HepG2 (cell line): ENCODE results near the gene SPHK2. TPM values are rescaled to one million over a fixed set of nuclear protein-coding genes. Genes with fewer than 3 reads are reported as not detected.

Experiments
- DMAP1 ChIP-seq: IDR thresholded peaks from 2 replicates; pipeline ENCODE4 v1.6.1; 2016
- ETV5 ChIP-seq: IDR thresholded peaks from 2 replicates; pipeline ENCODE4 v1.6.1; 2018; ENCODE audit warnings: missing biosample characterization, missing genetic modification reagents, inconsistent platforms, borderline replicate concordance
- FOXO1 ChIP-seq: sonication (generic); formaldehyde crosslinking; IDR thresholded peaks from 2 replicates; pipeline ENCODE4 v1.4.0; 2020; ENCODE audit warnings: missing genetic modification reagents
- PCBP1 ChIP-seq: fragments of 200-400 bp; formaldehyde crosslinking; IDR thresholded peaks from 2 replicates; pipeline ENCODE4 v1.6.1; 2017; ENCODE audit warnings: mild to moderate bottlenecking, low read depth, low read length, borderline replicate concordance
- SOX13 ChIP-seq, 3 experiments: fragments of 450-650 bp in 1 of 3; sonication (generic) in 1 of 3; formaldehyde crosslinking in 1 of 3; IDR thresholded peaks in 2 of 3; conservative IDR thresholded peaks in 1 of 3; 2 replicates each; pipeline versions ENCODE4 v1.5.0 to v1.6.1; 2016 to 2020; ENCODE audit warnings: antibody characterized with exemption in 1 of 3, mild to moderate bottlenecking in 1 of 3, missing compliant biosample characterization in 1 of 3, missing genetic modification reagents in 1 of 3, moderate library complexity in 1 of 3
- ZFP90 ChIP-seq: sonication (generic); formaldehyde crosslinking; IDR thresholded peaks from 2 replicates; pipeline ENCODE4 v1.8.0; 2022; ENCODE audit warnings: missing genetic modification reagents, mild to moderate bottlenecking, inconsistent platforms, borderline replicate concordance
- ZNF12 ChIP-seq: sonication (generic); formaldehyde crosslinking; IDR thresholded peaks from 2 replicates; pipeline ENCODE4 v1.5.0; 2020; ENCODE audit warnings: missing genetic modification reagents
- ZNF501 ChIP-seq: sonication (generic); formaldehyde crosslinking; IDR thresholded peaks from 2 replicates; pipeline ENCODE4 v1.5.1; 2020; ENCODE audit warnings: mild to moderate bottlenecking, moderate library complexity, missing genetic modification reagents
- ZNF607 ChIP-seq: sonication (generic); formaldehyde crosslinking; IDR thresholded peaks from 2 replicates; pipeline ENCODE4 v1.5.1; 2020; ENCODE audit warnings: missing genetic modification reagents, mild to moderate bottlenecking, borderline replicate concordance
- polyA plus RNA-seq, 8 experiments: library from polyadenylated mRNA; depleted of rRNA in 3 of 8; stranded (reverse) in 7 of 8; unstranded in 1 of 8; fragments of >200 nt; fragmentation: Illumina TruSeq in 4 of 8; extraction: Trizol in 4 of 8; gene quantifications; 2 replicates each; pipeline versions ENCODE4 v1.2.1 to v1.2.3, GENCODE V29; 2011 to 2016; ENCODE audit warnings: low read depth in 4 of 8, missing spikeins in 1 of 8, mixed read lengths in 1 of 8; ENCODE audit not compliant: insufficient read depth in 1 of 8
- total RNA-seq, 5 experiments: library from RNA; depleted of rRNA; stranded (reverse); fragments of >200 nt; fragmentation: Illumina TruSeq; extraction: Trizol; gene quantifications; 2 replicates each; pipeline ENCODE4 v1.2.3, GENCODE V29; 2016; ENCODE audit warnings: low read depth in 1 of 5
- TF ChIP-seq, protein P1 (sequence below): sonication (generic); formaldehyde crosslinking; IDR thresholded peaks from 2 replicates; pipeline ENCODE4 v1.5.0; 2020; ENCODE audit warnings: mild to moderate bottlenecking, missing genetic modification reagents
- TF ChIP-seq, protein P2 (sequence below), 2 experiments: sonication (generic) in 1 of 2; formaldehyde crosslinking in 1 of 2; IDR thresholded peaks; 2 replicates each; pipeline versions ENCODE4 v1.4.0 to v1.6.1; 2016 to 2020; ENCODE audit warnings: borderline replicate concordance in 1 of 2, low read depth in 1 of 2, mild to moderate bottlenecking in 1 of 2, missing genetic modification reagents in 1 of 2
- TF ChIP-seq, protein P3 (sequence below): IDR thresholded peaks from 2 replicates; pipeline ENCODE4 v1.6.1; 2016; ENCODE audit warnings: low read depth, missing genetic modification reagents, missing compliant biosample characterization
- TF ChIP-seq, protein P4 (sequence below): sonication (generic); formaldehyde crosslinking; IDR thresholded peaks from 2 replicates; pipeline ENCODE4 v1.4.0; 2020; ENCODE audit warnings: missing genetic modification reagents, low read depth, mild to moderate bottlenecking, borderline replicate concordance

Gene SPHK2
- total and polyA plus RNA-seq, 2 of the 13 experiments (the other 11 are each of a cell fraction or from before 2014, with no cell fraction given) = 2.9 to 14.4 TPM

DNA sequence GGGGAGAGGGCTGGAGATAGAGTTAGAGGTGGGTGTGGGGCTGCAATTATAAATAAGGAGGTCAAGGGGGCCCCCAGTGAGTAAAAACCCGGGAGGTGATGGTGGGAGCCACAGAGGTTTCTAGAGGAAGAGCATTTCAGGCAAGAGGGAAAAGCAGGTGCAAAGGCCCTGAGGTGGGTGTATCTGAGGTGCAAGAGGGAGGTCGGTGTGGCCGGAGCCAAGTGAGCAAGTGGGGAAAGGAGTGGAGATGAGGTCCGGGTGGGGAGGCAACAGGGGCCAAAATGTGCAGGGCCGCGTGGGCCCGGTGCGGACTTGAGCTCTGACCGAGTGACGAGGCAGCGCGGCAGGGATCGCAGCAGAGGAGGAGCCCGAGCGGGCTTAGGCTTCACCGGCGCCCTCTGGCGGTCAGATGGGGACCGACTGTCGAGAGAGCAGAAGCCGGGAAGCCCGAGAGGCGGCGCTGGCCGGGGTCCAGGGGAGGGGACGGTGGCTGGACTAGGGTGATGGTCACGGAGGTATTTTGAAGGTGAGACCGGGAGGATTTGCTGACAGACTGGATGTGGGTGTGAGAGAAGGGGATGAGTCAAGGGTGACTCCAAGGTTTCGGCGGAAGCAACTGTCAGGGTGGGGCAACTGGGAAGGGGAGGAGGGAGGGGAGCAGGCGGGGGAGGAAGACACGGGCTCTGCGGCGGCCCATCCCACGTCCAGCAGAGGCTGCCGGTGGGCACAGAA lies 30.5 kb upstream of the SPHK2 start (continued):
- TF ChIP-seq, protein P1, sequence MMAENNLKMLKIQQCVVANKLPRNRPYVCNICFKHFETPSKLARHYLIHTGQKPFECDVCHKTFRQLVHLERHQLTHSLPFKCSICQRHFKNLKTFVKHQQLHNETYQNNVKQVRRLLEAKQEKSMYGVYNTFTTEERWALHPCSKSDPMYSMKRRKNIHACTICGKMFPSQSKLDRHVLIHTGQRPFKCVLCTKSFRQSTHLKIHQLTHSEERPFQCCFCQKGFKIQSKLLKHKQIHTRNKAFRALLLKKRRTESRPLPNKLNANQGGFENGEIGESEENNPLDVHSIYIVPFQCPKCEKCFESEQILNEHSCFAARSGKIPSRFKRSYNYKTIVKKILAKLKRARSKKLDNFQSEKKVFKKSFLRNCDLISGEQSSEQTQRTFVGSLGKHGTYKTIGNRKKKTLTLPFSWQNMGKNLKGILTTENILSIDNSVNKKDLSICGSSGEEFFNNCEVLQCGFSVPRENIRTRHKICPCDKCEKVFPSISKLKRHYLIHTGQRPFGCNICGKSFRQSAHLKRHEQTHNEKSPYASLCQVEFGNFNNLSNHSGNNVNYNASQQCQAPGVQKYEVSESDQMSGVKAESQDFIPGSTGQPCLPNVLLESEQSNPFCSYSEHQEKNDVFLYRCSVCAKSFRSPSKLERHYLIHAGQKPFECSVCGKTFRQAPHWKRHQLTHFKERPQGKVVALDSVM (CRISPR knock-in tag) = 0 out of 2 replicates have a peak, but pooled peaks have one; percentile 11
- TF ChIP-seq, protein P2, sequence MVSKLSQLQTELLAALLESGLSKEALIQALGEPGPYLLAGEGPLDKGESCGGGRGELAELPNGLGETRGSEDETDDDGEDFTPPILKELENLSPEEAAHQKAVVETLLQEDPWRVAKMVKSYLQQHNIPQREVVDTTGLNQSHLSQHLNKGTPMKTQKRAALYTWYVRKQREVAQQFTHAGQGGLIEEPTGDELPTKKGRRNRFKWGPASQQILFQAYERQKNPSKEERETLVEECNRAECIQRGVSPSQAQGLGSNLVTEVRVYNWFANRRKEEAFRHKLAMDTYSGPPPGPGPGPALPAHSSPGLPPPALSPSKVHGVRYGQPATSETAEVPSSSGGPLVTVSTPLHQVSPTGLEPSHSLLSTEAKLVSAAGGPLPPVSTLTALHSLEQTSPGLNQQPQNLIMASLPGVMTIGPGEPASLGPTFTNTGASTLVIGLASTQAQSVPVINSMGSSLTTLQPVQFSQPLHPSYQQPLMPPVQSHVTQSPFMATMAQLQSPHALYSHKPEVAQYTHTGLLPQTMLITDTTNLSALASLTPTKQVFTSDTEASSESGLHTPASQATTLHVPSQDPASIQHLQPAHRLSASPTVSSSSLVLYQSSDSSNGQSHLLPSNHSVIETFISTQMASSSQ (IDR thresholded peaks at IDR 0.05; ENCODE audit: low read depth) = no peak
- TF ChIP-seq, protein P2 (CRISPR knock-in tag; IDR thresholded peaks at IDR 0.05; ENCODE audit: borderline replicate concordance) = no peak
- TF ChIP-seq ZNF501 (CRISPR knock-in tag) = 0 out of 2 replicates have a peak, but pooled peaks have one; percentile 27
- peak; percentile 79; the same call in 1 of the 2 replicates for TF ChIP-seq PCBP1
- TF ChIP-seq FOXO1 (CRISPR knock-in tag) = 0 out of 2 replicates have a peak, but pooled peaks have one; percentile 10
- TF ChIP-seq, protein P3, sequence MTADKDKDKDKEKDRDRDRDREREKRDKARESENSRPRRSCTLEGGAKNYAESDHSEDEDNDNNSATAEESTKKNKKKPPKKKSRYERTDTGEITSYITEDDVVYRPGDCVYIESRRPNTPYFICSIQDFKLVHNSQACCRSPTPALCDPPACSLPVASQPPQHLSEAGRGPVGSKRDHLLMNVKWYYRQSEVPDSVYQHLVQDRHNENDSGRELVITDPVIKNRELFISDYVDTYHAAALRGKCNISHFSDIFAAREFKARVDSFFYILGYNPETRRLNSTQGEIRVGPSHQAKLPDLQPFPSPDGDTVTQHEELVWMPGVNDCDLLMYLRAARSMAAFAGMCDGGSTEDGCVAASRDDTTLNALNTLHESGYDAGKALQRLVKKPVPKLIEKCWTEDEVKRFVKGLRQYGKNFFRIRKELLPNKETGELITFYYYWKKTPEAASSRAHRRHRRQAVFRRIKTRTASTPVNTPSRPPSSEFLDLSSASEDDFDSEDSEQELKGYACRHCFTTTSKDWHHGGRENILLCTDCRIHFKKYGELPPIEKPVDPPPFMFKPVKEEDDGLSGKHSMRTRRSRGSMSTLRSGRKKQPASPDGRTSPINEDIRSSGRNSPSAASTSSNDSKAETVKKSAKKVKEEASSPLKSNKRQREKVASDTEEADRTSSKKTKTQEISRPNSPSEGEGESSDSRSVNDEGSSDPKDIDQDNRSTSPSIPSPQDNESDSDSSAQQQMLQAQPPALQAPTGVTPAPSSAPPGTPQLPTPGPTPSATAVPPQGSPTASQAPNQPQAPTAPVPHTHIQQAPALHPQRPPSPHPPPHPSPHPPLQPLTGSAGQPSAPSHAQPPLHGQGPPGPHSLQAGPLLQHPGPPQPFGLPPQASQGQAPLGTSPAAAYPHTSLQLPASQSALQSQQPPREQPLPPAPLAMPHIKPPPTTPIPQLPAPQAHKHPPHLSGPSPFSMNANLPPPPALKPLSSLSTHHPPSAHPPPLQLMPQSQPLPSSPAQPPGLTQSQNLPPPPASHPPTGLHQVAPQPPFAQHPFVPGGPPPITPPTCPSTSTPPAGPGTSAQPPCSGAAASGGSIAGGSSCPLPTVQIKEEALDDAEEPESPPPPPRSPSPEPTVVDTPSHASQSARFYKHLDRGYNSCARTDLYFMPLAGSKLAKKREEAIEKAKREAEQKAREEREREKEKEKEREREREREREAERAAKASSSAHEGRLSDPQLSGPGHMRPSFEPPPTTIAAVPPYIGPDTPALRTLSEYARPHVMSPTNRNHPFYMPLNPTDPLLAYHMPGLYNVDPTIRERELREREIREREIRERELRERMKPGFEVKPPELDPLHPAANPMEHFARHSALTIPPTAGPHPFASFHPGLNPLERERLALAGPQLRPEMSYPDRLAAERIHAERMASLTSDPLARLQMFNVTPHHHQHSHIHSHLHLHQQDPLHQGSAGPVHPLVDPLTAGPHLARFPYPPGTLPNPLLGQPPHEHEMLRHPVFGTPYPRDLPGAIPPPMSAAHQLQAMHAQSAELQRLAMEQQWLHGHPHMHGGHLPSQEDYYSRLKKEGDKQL (CRISPR knock-in tag) = no peak
- 0 out of 2 replicates have a peak, but pooled peaks have one; percentile 18 for TF ChIP-seq DMAP1
- TF ChIP-seq, protein P4, sequence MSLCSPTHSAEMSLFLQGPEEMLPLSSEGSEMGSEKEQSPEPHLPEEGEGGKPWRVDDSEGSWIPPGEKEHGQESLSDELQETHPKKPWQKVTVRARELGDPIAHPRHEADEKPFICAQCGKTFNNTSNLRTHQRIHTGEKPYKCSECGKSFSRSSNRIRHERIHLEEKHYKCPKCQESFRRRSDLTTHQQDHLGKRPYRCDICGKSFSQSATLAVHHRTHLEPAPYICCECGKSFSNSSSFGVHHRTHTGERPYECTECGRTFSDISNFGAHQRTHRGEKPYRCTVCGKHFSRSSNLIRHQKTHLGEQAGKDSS (CRISPR knock-in tag) = no peak
- no peak for TF ChIP-seq SOX13 (IDR thresholded peaks at IDR 0.05)
- TF ChIP-seq SOX13 (CRISPR knock-in tag; conservative IDR thresholded peaks at IDR 0.05 in 1 of 2, IDR thresholded peaks at IDR 0.05 in 1 of 2) = 0 out of 4 replicates have a peak, but pooled peaks of 1 of the 2 experiments have one; percentile 12
- TF ChIP-seq ZNF607 (CRISPR knock-in tag) = 0 out of 2 replicates have a peak, but pooled peaks have one; percentile 34
- TF ChIP-seq ETV5 (CRISPR knock-in tag) = peak; percentile 14; the same call in 1 of the 2 replicates
- TF ChIP-seq ZNF12 (CRISPR knock-in tag) = no peak
- TF ChIP-seq ZFP90 (CRISPR knock-in tag) = 0 out of 2 replicates have a peak, but pooled peaks have one; percentile 52
